Measurements from ENCODE around the gene PLSCR2.
"Not testable (repeated sequence)": the region's sequence is repeated elsewhere in the genome, so short reads cannot be mapped to it uniquely, and the experiment has no call there.

DNA sequence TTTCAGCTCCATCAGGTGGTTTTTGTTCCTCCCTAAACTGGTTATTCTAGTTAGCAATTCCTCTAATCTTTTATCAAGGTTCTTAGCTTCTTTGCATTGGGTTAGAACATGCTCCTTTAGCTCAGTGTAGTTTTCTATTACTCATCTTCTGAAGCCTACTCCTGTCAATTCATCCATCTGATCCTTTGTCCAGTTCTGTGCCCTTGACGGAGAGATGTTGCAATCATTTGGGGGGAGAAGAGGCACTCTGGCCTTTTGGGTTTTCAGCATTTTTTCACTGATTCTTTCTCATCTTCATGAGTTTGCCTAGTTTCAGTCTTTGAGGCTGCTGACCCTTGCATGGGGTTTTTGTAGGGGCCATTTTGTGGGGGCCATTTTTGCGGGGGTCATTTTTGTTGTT lies 5.6 kb upstream of the PLSCR2 start:
- TF ChIP-seq CTCF (conservative IDR thresholded peaks at IDR 0.05 in 1 of 2, IDR thresholded peaks at IDR 0.05 in 1 of 2; ENCODE audit: extremely low read depth in 1 of 2, insufficient read depth in 1 of 2, low read depth in 1 of 2, low read length in 2 of 2); EZH2 (IDR thresholded peaks at IDR 0.05; ENCODE audit: borderline replicate concordance, low read length): not testable (repeated sequence)
